HG02798 (cell line): Measurements from ENCODE around the gene WDR26.
"Not testable (repeated sequence)": the region's sequence is repeated elsewhere in the genome, so short reads cannot be mapped to it uniquely, and the experiment has no call there.

ENCODE experiments used
- ATAC-seq: cut with Tn5 transposase; IDR thresholded peaks from one replicate; pipeline ENCODE4 v1.9.1; 2021; ENCODE audit warnings: mild to moderate bottlenecking; ENCODE audit not compliant: unreplicated experiment, poor library complexity

The WDR26 gene

GRCh38 chr1:224434691-224435317 is at the start of gene WDR26:
Gene WDR26 (minus strand): TSS chr1:224434797.
- ATAC-seq = peak; percentile 92

DNA sequence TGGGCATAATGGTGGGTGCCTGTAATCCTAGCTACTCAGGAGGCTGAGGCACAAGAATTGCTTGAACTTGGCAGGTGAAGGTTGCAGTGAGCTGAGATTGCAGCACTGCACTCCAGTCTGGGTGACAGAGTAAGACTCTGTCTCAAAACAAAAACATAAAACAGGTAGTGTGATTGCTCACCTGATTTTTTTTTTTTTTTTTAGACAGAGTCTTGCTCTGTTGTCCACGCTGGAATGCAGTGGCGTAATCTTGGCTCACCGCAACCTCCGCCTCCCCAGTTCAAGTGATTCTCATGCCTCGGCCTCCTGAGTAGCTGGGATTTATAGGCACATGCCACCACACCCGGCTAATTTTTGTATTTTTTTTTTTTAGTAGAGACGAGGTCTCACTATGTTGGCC is 48.6 kb upstream of the WDR26 start:
- not testable (repeated sequence) for ATAC-seq

GRCh38 chr1:224482619-224483018 is 48.0 kb upstream of the WDR26 start:
- no peak for ATAC-seq

DNA sequence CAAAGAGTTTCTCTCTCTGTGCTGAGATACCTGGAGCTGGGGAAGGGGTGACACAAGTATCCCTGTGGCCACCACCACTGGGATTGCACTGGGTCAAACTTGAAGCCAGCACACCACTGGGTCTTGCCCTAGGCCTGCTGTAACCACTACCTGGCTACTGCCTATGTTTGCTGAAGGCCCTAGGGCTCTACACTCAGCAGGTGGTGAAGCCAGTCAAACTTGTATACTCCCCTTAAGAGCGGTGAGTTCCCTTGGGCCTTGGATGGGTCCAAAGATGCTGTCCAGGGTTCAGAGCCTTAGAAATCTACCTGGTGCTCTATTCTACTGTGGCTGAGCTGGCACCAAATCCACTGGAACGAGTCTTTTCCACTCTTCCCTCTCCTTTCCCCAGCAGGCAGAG is 47.0 kb upstream of the WDR26 start:
- no peak for ATAC-seq

DNA sequence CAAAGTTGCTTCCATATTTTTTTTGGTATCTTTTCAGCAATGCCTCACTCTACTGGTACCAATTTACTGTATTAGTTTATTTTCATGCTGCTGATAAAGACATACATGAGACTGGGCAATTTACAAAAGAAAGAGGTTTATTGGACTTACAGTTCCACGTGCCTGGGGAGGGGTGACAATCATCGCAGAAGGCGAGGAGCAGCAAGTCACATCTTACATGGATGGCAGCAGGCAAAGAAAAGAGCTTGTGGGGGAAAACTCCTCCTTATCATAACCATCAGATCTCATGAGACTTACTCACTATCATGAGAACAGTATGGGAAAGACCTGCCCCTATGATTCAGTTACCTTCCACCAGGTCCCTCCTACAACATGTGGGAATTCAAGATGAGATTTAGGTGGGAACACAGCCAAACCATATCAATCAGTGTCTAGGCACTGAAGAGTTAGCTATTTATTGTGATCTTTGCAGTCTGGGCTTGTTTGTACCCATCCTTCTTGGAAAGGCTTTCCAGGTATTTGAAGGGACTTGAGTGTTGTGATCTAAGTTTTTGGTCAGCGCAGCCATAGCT is 46.4 kb upstream of the WDR26 start:
- not testable (repeated sequence) for ATAC-seq

GRCh38 chr1:224480200-224480599 is 45.6 kb upstream of the WDR26 start:
- ATAC-seq = not testable (repeated sequence)

- ATAC-seq = no peak
Measured at GRCh38 chr1:224472806-224473205, 38.2 kb upstream of the WDR26 start.

GRCh38 chr1:224466154-224466553 is 31.6 kb upstream of the WDR26 start:
- no peak for ATAC-seq

- ATAC-seq = no peak
Measured at GRCh38 chr1:224459966-224460365, 25.4 kb upstream of the WDR26 start.

DNA sequence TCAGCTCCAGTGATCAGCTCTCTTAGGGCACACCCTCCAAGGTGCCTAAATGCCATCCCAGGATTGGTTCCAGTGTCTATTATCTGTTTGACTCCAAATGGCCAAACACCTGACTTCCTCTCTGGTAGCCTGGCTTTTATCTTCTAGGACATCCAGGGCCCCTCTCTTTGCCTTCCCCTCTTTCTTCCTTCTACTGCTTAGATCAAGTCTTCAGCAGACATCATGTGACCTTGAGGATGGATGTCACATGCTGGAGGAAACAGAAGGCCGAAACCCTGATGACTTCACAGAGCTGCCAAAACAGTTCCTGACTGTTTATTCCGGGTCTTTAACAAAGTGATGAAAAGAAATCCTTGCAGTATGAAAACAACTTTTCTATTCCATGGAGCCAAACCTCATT is 24.4 kb upstream of the WDR26 start:
- ATAC-seq = no peak

DNA sequence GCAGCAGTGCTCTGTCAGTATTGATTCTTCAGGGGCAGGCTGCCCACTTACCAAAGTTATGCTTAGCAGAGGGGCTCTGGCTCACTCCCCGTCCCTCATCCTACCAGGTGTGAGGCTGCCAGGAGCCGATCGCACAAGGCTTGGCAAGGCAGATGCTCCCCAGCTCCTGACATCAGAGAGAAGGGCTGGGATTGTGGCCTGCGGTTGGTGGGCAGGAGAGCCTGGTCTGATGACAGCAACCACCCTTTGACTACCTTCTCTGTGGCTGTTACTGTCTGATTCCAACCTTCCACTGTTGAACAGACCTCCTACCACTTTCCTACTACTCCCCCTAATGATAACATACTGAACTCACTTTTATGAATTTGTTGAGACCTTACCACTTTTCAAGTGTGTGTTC is 23.7 kb upstream of the WDR26 start:
- ATAC-seq = no peak

DNA sequence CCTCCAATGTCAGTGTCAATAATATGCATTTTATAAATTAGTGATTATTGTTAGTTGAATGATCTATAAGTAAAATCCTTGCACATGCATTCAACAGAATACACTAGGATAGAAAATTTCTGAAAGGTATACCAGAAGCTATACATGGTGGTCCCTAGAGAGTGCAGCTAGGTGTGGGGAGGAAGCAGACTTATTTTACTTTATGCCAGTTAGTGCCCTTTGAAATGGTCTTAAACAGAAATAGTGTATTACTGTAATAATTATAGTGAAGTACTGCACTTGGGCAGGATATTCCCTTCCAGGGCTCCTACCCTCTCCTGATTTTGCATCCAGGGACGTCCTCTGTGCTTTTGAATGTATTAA is 23.2 kb upstream of the WDR26 start:
- no peak for ATAC-seq

DNA sequence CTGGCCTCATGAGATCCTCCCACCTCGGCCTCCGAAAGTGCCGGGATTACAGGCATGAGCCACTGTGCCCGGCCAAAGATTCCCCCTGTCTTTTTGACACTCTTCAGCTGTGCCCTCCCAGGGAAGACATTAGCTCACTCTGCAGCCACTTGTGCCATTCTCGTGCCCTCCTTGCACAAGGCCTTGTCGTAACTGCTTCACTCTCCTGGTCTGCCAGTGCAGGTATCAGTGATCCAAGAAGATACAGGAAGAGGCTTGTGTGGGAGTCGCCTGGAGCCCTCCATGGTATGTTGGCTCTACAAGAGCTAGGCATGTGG is 22.0 kb upstream of the WDR26 start:
- no peak for ATAC-seq

DNA sequence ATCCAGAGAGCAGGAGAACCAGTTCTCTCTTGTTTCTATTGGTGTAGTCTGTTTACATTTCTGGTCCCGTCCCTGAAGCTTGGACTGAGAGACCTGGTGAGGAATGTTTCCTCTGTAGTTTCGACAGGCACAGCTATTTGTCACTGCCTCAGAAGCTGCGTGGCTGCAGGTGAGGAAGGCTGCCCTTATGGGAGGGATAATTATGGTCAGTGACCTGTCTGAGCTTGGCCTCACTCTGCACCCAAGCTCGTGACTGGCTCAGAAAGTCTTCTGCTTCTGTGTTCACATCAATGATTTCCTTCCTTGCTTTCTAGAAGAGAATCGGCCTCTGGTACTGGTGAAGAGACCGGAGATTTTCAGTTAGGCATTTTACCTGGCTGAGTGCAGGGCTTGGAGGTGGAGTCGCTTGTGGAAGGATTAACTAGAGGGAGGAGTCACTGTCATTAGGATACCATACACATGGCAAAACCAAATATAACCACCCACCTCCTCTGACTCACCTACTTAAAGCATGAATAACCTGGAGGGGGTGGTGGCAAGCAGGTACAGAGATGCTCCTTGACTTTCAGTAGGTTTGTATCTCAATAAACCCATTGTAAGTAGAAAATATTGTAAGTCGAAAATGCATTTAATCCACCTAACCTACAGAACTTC is 19.9 kb upstream of the WDR26 start:
- ATAC-seq = no peak

- no peak for ATAC-seq
Measured at GRCh38 chr1:224450561-224451350, 16.2 kb upstream of the WDR26 start.

DNA sequence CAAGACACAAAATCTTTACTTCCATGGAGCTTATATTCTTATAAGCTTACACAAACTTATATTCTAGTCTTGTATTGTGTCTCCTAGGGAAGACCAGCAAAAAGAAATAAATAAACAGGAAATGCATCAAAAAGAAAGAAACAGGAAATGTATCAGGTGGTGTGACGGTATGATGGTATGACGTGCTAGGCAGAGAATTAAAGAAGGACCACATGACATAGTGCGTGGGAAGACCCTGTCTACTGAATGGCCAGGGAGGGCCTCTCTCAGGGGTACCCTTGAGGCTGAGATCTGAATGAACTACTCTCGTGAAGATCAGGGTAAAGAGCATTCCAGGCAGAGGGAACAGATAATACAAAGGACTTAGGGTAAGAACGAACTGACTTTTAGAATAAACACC is 15.6 kb upstream of the WDR26 start:
- no peak for ATAC-seq

DNA sequence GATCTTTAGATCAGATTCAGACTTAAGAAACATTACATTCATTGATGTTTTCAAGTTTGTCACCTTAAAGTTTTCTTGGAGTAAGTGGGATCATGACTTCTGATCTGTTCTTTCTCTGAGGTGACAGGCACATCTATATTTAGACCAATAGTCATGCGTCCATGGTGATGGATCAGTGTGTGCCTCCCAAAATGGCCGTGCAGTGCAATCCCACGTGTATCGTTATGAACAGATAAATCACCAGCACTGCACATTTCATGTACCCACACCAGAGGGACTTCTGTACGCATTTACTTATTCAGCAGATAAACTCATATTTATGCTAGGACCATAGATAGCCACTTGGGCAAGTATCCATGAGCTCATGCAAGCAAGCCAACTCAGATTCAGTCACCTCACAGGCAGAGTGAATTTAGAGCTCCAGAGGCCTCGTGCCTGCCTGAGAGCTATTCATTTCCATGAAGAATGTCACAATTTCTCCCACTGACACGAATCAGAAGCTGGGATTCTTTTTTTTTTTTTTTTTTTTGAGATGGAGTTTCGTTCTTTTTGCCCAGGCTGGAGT is 13.9 kb upstream of the WDR26 start:
- ATAC-seq = no peak

- no peak for ATAC-seq
Measured at GRCh38 chr1:224447971-224448370, 13.4 kb upstream of the WDR26 start.

DNA sequence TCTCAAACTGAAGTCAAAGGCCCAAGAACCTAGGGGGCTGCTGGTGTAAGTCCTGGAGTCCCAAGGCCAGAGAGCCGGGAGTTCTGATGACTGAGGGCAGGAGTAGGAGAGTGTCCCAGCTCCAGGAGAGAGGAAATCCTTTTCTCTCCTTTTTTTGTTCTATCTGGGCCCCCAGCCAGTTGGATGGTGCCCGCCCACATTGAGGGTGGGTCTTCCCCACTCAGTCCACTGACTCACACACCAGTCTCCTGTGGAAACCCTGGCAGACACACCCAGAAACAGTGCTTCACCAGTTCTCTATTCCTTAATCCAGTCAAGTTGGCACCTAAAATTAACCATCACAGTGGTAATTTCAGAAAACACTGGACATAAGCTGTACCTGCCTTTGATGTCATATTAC is 12.7 kb upstream of the WDR26 start:
- no peak for ATAC-seq

- no peak for ATAC-seq
Measured at GRCh38 chr1:224438989-224439388, 4.4 kb upstream of the WDR26 start.

DNA sequence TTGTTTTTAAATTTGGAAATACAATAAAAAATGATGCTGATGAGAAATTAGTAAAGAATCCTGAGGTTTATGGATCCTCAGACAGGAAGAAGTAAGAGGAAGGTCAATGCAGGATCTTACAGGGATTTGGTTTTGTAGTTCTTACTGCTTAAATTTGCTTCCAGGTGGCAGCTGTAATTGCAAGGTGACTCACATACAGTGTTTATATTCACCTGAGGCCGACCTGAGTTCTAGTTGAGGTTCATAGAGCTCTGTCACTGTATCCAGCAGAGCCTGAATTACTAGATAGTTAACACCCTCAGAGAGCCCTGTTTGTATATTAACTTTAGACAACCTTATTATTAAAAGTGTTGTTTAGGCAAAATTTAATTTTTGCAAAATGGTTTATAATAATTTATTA is 1.4 kb upstream of the WDR26 start:
- ATAC-seq = no peak
